HG03159 (cell line): ENCODE results near the gene ULK4.
"Not testable (repeated sequence)": the region's sequence is repeated elsewhere in the genome, so short reads cannot be mapped to it uniquely, and the experiment has no call there.

ENCODE experiments used
- ATAC-seq: cut with Tn5 transposase; IDR thresholded peaks from one replicate; pipeline ENCODE4 v1.9.1; 2021; ENCODE audit warnings: mild to moderate bottlenecking, moderate library complexity; ENCODE audit not compliant: unreplicated experiment

ULK4 gene

GRCh38 chr3:41961751-41962679, at the start of gene ULK4:
Gene ULK4 (minus strand): TSS chr3:41962103. CDS start chr3:41954759, 7,344 bp downstream.
- peak; percentile 95 for ATAC-seq

DNA sequence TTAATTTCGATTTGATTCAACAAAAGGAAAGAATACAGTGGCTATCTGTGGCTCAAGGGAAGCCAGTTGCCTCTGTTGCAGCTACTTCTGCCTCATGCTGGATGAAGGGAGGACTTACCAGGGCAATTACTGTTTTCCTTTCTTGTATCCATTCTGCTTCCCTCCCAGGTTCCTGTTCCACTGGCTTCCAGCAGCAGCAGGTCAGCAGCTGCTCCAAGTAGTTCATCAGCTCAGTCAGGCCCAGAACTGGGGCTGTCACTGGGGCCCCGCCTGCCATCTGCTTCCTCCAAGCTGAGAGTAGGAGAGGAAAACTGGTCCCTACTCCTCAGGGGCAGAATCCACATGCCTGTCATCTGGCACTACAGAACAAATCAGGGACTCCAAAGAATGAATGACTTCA, 48.6 kb upstream of the ULK4 start:
- ATAC-seq: no peak

DNA sequence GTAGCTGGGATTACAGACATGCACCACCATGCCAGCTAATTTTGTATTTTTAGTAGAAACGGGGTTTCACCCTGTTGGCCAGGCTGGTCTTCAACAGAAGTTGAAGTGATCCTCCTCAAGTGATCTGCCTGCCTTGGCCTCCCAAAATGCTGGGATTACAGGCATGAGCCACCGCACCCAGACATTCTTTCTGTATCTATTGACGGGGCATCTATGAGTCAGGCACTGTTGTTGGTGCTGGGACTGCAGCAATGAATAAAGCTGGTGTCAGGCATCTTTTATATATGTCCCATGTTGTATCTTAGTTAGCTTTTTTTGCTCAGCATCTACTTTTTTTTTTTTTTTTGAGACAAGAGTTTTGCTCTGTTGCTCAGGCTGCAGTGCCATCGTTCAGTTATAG, 47.6 kb upstream of the ULK4 start:
- ATAC-seq: no peak

DNA sequence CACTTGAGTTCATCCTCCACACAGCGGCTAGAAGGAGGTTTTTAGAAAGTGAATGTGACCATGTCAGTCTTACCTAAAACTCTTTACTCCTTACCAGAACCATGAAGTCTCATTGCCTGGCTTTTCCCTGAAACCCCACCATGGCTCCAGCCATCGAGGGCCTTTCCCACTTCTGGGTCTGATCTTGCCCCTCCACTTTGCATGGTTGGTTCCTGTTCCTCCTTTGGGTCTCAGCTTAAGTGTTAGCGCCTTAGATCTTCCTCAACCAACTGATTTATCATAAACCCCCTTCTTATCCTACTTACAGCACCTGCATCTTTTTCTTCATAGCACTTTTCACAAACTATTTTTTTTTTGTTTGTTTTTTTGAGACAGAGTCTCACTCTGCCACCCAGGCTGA, 45.9 kb upstream of the ULK4 start:
- ATAC-seq: no peak

- no peak for ATAC-seq
Observed at GRCh38 chr3:42005401-42005800, 43.5 kb upstream of the ULK4 start.

GRCh38 chr3:42002790-42003189, 40.9 kb upstream of the ULK4 start:
- no peak for ATAC-seq

DNA sequence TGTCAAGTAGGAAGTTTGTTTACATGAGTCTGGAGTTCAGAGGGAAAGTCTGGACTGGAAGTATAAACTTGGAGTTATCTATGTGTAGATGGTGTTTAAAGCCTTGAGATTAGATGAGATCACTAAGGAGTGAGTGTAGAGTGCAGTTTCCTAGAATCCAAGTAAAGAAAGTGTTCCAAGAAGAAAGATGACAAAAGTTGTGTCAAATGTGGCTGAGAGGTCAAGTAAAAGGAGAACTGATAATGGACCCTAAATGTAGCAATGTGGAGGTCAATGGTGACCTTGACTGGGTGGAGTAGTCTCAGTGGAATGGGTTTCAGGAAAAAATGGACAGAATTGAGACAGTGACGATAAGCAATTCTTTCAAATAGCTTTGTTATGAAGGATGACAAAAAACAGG, 39.9 kb upstream of the ULK4 start:
- no peak for ATAC-seq

DNA sequence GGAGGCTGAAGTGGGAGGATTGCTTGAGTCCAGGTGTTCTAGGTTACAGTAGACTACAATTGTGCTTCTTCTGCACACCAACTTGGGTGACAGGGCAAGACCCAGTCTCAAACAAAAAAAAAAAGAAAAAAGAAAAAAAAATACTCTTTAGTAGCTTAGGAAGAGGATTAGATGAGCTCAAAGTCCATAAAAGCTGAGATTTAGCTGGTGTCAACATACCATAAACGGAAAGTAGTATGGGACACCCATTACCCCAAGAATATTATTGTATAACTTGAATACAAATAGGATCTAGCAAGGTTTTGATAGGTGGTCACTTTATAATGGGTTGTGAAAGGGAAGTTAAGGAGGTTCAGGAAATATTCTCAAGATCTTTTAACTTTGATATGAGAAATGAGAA, 38.0 kb upstream of the ULK4 start:
- ATAC-seq: no peak

DNA sequence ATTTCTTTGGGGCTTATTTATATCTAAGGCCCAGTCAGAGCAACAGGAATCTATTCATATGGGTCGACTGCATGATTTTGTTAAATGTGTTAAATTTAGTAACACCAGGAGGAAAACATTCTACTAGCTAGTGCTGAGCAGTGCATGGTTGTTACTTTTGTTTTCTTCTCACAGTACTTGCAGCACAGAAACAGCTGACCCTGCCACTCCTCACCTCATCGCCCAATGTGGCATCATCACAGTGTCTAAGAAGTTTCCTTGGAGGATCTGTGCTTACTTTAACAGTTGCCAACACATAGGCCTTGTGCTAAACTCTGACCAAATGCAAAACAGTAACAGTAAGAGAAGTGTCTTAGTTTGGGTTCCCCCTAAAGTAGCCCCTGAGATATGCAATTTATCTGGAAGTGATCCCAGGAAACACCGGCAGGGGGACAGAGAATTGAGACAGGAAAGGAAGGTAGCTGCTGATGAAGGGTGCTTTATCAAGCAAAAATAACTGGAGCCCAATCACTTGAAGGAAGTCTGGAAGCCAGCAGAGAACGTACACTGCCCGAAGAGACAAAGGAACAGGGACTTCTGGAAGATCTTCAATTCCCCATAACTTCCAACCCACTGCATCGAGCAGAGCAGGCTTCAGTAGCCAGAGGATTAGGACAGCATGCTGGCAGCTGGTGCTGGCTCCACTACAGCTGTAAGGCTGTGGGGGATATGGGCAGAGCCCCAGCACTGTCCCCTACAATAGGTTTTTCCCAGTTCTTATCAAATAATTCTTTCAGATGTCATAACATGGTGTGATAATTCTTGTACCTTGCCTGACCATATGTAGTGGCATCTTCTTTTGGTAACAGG, 36.0 kb upstream of the ULK4 start:
- ATAC-seq: no peak

GRCh38 chr3:41991437-41991836, 29.5 kb upstream of the ULK4 start:
- ATAC-seq: no peak

GRCh38 chr3:41989518-41989917, 27.6 kb upstream of the ULK4 start:
- ATAC-seq: no peak

DNA sequence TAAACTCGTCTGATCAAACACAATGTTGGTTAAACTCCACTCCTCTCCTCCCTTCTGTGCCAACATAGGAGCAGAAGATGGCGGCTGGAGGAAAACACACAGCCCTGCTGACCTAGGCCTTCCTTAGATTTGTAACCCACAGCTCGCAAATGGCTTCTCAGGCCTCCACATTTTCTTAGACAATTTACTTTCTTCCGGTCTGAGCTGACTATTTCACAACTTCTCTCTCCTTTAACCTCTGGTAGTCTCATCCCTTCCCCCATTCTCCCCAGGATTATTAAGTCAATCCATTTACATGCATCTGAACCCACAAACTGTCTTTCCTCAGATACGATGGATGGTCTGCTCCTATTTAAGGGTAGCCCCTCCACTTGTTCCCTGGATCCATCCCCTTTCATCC, 25.7 kb upstream of the ULK4 start:
- no peak for ATAC-seq

- no peak for ATAC-seq
Observed at GRCh38 chr3:41986561-41986960, 24.7 kb upstream of the ULK4 start.

DNA sequence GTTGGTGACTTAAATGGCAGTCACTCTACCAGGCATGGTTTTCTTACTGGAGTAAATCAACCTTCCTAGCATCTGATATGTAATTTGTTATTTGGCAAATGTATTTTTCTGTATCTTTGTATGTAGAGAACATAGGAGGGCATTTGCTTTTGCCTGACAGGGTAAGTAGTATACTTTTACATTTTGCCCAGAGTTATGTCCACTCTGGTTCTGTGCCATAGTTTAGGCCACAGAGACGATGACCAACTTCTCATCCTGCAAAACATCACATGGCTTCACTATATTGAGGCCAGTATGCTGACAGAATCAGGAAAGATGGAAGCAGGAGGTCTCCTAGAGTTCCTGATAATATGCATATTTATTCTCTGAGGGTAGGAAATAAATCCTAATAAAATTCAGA, 23.1 kb upstream of the ULK4 start:
- no peak for ATAC-seq

GRCh38 chr3:41983091-41983490, 21.2 kb upstream of the ULK4 start:
- not testable (repeated sequence) for ATAC-seq

GRCh38 chr3:41977401-41977800, 15.5 kb upstream of the ULK4 start:
- not testable (repeated sequence) for ATAC-seq

DNA sequence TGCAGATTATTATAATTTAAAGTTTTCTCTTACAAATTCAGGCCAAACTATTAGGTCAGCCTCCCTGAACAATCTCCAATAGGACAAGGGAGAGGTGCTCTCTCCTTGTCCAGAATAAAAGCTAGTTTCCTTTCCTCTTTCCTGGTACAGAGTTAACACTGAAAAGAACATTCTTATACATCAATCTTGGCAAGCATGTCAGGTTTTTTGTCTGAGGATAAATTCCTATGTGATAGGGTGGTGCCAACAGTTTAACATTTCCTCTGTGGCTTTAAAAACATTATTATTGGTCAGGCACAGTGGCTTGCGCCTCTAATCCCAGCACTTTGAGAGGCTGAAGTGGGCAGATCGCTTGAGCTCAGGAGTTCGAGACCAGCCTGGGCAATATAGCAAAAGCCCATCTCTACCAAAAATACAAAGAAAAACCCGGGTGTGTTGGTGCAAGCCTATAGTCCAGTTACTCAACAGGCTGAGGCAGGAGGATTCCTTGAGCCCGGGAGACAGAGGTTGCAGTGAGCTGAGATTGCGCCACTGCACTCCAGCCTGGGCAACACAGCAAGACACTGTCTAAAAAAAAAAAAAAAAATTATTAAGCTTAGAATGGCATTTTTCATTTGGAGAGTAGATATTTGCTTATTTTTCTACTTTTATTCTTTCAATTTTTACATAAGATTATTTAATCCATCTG, 13.7 kb upstream of the ULK4 start:
- ATAC-seq: no peak

GRCh38 chr3:41974223-41974622, 12.3 kb upstream of the ULK4 start:
- ATAC-seq: no peak

DNA sequence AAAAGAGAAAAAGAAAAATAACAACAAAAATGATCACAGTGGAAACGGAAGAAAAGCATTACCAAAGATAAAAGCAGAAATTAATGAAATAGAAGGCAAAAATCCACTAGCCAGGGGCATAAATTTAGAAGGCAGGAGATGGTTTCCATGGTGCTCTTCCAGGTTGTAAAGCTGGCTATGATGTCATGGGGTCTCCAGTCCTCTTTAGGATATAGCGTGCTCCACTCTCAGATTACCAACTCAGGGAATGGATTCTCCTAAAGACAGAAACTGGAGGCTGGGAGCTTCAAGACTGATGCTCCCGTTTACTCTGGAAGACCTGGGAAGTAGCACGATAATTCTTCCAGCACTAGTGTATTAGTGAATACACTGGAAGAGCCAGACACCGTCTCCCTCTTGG, 10.9 kb upstream of the ULK4 start:
- ATAC-seq: no peak

DNA sequence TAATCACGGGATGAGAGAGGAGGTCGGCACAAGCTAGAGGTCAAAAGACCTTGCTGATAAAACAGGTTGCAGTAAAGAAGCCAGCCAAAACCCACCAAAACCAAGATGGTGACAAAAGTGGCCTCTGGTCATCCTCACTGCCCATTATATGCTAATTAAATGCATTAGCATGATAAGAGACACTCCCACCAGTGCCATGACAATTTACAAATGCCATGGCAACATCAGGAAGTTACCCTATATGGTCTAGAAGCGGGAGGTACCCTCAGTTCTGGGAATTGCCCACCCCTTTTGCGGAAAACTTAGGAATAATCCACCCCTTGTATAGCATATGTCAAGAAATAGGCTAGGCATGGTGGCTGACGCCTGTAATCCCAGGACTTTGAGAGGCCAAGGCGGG, 4.3 kb upstream of the ULK4 start:
- no peak for ATAC-seq

DNA sequence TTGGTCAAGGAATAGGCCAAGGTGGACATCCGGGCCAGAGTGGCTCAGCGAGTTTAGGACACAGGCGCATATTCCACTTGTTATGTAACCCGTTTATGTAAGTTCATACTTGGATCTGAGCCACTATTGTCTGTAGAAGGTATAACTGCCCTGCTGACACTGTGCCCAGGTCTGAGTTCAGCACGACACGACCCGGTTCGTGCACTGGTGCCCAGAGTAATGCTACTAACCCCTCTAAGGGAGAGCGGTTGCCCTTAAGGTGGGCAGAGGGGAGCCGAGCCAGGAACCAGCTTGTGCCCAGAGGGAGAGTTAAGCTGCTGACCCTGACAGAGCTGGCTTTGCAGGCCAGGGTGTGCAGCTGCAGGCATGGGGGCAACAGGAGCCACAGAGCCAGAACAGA, 1.9 kb upstream of the ULK4 start:
- ATAC-seq: no peak
